ENCODE measurements around the gene WNT7B. TPM values are rescaled to one million over a fixed set of nuclear protein-coding genes. Genes with fewer than 3 reads are reported as not detected.
A peak's percentile ranks its signal among the peaks of the same experiment; 100 is the strongest.
"Not testable (repeated sequence)": the region's sequence is repeated elsewhere in the genome, so short reads cannot be mapped to it uniquely, and the experiment has no call there.

Gene WNT7B
- total RNA-seq, 4 donors from 2014 or later = not detected

DNA sequence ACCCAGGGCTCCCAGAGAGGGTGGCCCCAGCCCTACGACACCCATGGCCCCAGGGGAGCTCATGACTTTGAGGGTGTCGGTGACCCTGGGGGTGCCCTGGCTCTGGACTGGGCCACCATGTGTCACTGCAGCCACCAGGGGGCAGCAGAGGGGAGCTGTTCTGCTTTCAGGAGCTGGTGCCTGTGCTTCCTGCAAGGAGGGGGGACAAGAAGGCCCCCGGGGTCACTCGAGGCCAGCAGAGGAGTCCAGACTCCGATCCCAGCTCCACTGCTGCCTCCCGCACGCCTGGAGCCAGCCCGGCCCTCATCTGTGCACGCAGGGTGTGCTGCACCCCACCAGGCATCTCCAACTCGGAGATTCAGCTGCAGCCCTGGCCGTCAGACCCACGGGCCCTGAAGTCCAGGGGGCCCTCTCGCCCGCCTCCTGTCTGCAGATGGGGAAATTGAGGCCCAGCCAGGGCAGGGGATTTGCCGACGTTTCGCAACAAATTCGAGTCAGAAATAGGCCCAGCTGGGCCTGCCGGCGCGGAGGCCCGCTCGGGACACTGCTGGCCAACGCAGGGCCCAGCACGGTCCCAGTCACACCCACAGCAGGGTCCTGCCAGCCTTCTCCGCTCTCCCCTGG lies 29.5 kb upstream of the WNT7B start:
- Histone ChIP-seq H3K27ac (peak overlapping the region; percentile 82 to 95 (median 94)), H3K27me3 (no peaks in the 10 kb centered on the region), H3K4me3 (peak overlapping the region in 1 of 4 donors; percentile 26), H3K36me3 (no peaks in the 10 kb centered on the region), H3K4me1 (peaks cover 0 to 60% (median 31%) of the 10 kb centered on the region in 4 donors), H3K9me3 (peaks cover 0 to 8% (median 0%) of the 10 kb centered on the region in 4 donors)
- TF ChIP-seq EP300 (IDR thresholded peaks at IDR 0.05) (peak in 1 of 2 donors; percentile 77), POLR2A (IDR thresholded peaks at IDR 0.05) (no peak)
- TF ChIP-seq, protein P1, sequence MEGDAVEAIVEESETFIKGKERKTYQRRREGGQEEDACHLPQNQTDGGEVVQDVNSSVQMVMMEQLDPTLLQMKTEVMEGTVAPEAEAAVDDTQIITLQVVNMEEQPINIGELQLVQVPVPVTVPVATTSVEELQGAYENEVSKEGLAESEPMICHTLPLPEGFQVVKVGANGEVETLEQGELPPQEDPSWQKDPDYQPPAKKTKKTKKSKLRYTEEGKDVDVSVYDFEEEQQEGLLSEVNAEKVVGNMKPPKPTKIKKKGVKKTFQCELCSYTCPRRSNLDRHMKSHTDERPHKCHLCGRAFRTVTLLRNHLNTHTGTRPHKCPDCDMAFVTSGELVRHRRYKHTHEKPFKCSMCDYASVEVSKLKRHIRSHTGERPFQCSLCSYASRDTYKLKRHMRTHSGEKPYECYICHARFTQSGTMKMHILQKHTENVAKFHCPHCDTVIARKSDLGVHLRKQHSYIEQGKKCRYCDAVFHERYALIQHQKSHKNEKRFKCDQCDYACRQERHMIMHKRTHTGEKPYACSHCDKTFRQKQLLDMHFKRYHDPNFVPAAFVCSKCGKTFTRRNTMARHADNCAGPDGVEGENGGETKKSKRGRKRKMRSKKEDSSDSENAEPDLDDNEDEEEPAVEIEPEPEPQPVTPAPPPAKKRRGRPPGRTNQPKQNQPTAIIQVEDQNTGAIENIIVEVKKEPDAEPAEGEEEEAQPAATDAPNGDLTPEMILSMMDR (IDR thresholded peaks at IDR 0.05) = peak; percentile 93 to 99 (median 97)
- WGBS, 2 donors = 3 to 17% methylated on average over 7 to 16 of the region's 26 CpGs
- DNase-seq (ENCODE audit: low spot score in 2 of 2) = peak; percentile 88 to 93

GRCh38 chr22:46005116-46005705 lies 28.2 kb upstream of the WNT7B start:
- peaks cover 0 to 57% (median 25%) of the 10 kb centered on the region in 4 donors for H3K4me1 ChIP-seq
- H3K36me3 ChIP-seq; DNase-seq (ENCODE audit: low spot score in 2 of 2); H3K27ac ChIP-seq; H3K4me3 ChIP-seq; H3K9me3 ChIP-seq; H3K27me3 ChIP-seq: not testable (repeated sequence)
- 94 to 98% methylated on average over 12 to 14 of the region's 15 CpGs for WGBS, 2 donors

- 81 to 82% methylated on average over 17 to 19 of the region's 19 CpGs for WGBS, 2 donors
- Histone ChIP-seq H3K4me3 (no peak overlapping the region), H3K27ac (no peak overlapping the region), H3K36me3 (no peaks in the 10 kb centered on the region), H3K4me1 (peaks cover 0 to 56% (median 25%) of the 10 kb centered on the region in 4 donors), H3K27me3 (no peaks in the 10 kb centered on the region), H3K9me3 (no peaks in the 10 kb centered on the region)
- no peak for TF ChIP-seq POLR2A (IDR thresholded peaks at IDR 0.05)
- TF ChIP-seq, protein P1 (IDR thresholded peaks at IDR 0.05) = no peak
- no peak for DNase-seq (ENCODE audit: low spot score in 2 of 2)
Measured at GRCh38 chr22:46004105-46004866, 27.3 kb upstream of the WNT7B start.

DNA sequence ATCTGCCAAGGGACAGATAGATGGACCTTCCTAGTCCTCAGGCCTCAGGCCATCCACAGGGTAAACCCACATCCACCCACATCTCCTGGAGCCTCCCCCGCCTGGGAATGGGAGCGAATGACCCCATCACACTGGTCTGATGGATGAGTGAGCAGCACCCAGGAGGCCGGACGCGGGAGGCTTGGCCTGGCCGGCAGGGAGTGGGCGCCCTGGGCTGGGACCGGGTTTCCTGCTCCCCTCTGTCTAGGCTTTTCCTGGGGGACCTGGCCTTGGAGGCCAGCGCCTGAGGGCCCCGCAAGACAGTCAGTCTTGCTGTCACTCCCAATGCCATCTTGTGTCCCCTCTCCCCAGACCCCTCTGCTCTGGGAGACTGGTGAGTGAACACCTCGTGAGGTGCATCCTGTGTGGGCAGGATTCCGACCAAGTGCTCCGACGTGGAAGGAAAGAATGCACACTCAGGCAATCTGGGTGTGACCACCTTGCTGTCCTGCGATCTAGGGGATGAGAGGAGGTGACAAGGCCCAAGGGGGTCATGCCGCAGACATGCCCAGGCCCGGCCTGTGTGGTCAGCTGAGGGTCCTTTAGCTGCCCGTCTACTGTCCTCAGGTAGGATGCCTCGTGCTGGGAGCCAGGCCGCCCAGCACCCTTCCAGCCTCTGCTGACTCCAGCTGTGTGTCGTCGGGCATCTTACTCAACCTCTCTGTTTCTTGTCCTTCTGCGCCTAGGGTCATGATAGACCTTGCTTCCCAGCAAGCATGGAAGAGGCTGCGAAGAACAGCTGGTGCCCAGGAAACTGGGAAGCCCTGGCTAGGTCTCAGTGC lies 26.5 kb upstream of the WNT7B start:
- DNase-seq (ENCODE audit: low spot score in 2 of 2) = no peak
- 86 to 89% methylated on average over 16 to 22 of the region's 24 CpGs for WGBS, 2 donors
- peaks cover 0 to 60% (median 28%) of the 10 kb centered on the region in 4 donors for H3K4me1 ChIP-seq
- H3K9me3 ChIP-seq = no peaks in the 10 kb centered on the region
- H3K4me3 ChIP-seq = no peak overlapping the region
- no peaks in the 10 kb centered on the region for H3K36me3 ChIP-seq
- TF ChIP-seq, protein P1 (IDR thresholded peaks at IDR 0.05) = no peak
- TF ChIP-seq POLR2A (IDR thresholded peaks at IDR 0.05) = no peak
- no peak for TF ChIP-seq EP300 (IDR thresholded peaks at IDR 0.05)
- H3K27ac ChIP-seq = peak overlapping the region in 1 of 4 donors; percentile 32
- H3K27me3 ChIP-seq = no peaks in the 10 kb centered on the region

GRCh38 chr22:46002757-46003270 lies 25.9 kb upstream of the WNT7B start:
- no peak for DNase-seq (ENCODE audit: low spot score in 2 of 2)
- TF ChIP-seq EP300 (IDR thresholded peaks at IDR 0.05) (no peak), POLR2A (IDR thresholded peaks at IDR 0.05) (no peak)
- TF ChIP-seq, protein P1 (IDR thresholded peaks at IDR 0.05) = no peak
- 80 to 87% methylated on average over 4 to 7 of the region's 8 CpGs for WGBS, 2 donors
- no peaks in the 10 kb centered on the region for H3K27me3 ChIP-seq
- H3K36me3 ChIP-seq = no peaks in the 10 kb centered on the region
- peak overlapping the region in 1 of 4 donors; percentile 32 for H3K27ac ChIP-seq
- no peak overlapping the region for H3K4me3 ChIP-seq
- H3K9me3 ChIP-seq = no peaks in the 10 kb centered on the region
- peaks cover 0 to 60% (median 28%) of the 10 kb centered on the region in 4 donors for H3K4me1 ChIP-seq
